ENCODE measurements around the gene GRM3.

Gene GRM3

GRCh38 chr7:86706406-86706805 lies 62.7 kb downstream of the GRM3 start:
- DNase-seq: no peak

- DNase-seq: peak; percentile 89
Measured at GRCh38 chr7:86708031-86708680, 64.4 kb downstream of the GRM3 start.

- DNase-seq: no peak
Measured at GRCh38 chr7:86720306-86720705, 76.6 kb downstream of the GRM3 start.

- DNase-seq: no peak
Measured at GRCh38 chr7:86733783-86734182, 90.1 kb downstream of the GRM3 start.

- DNase-seq: peak; percentile 69
Measured at GRCh38 chr7:86745013-86745745, 101.5 kb downstream of the GRM3 start.

- peak; percentile 71 for DNase-seq
Measured at GRCh38 chr7:86747698-86748097, 104.0 kb downstream of the GRM3 start.

- DNase-seq: no peak
Measured at GRCh38 chr7:86748201-86748600, 104.5 kb downstream of the GRM3 start.

- DNase-seq: no peak
Measured at GRCh38 chr7:86748843-86749719, 105.4 kb downstream of the GRM3 start.

GRCh38 chr7:86749741-86750665 lies 106.3 kb downstream of the GRM3 start:
- DNase-seq: no peak

- no peak for DNase-seq
Measured at GRCh38 chr7:86760236-86760635, 116.5 kb downstream of the GRM3 start.

GRCh38 chr7:86762129-86762528 lies 118.4 kb downstream of the GRM3 start:
- no peak for DNase-seq

GRCh38 chr7:86765931-86766330 lies 122.2 kb downstream of the GRM3 start:
- DNase-seq: no peak

GRCh38 chr7:86768394-86768793 lies 124.7 kb downstream of the GRM3 start:
- no peak for DNase-seq

GRCh38 chr7:86768967-86769760 lies 125.5 kb downstream of the GRM3 start:
- no peak for DNase-seq

GRCh38 chr7:86773309-86773708 lies 129.6 kb downstream of the GRM3 start:
- no peak for DNase-seq

- no peak for DNase-seq
Measured at GRCh38 chr7:86775203-86775602, 131.5 kb downstream of the GRM3 start.

GRCh38 chr7:86776136-86776535 lies 132.4 kb downstream of the GRM3 start:
- DNase-seq: no peak

- DNase-seq: no peak
Measured at GRCh38 chr7:86778271-86778670, 134.6 kb downstream of the GRM3 start.

- peak; percentile 51 for DNase-seq
Measured at GRCh38 chr7:86784765-86785164, 141.1 kb downstream of the GRM3 start.

- DNase-seq: no peak
Measured at GRCh38 chr7:86785641-86786040, 141.9 kb downstream of the GRM3 start.

- no peak for DNase-seq
Measured at GRCh38 chr7:86786376-86786775, 142.7 kb downstream of the GRM3 start.

GRCh38 chr7:86788948-86789347 lies 145.2 kb downstream of the GRM3 start:
- no peak for DNase-seq

All from NCI-H2081 treated with DMSO at 0.1 percent for 48 hours (cell line).